ENCODE results near the gene F8. TPM values are rescaled to one million over a fixed set of nuclear protein-coding genes. Genes with fewer than 3 reads are reported as not detected.

Gene F8
- total and polyA plus RNA-seq, 9 of the 15 experiments (the other 6 are each of a cell fraction or from before 2014, with no cell fraction given): 0.41 to 3.8 (median 0.91) TPM

GRCh38 chrX:155026727-155027508, 4.4 kb upstream of the F8 start, which contains the start of gene FUNDC2 (continued):
- TF ChIP-seq ZNF449 (CRISPR knock-in tag; IDR thresholded peaks at IDR 0.05) (no peak), GABPB1 (CRISPR knock-in tag; IDR thresholded peaks at IDR 0.05) (peak; percentile 86; the same call in 1 of the 2 replicates), ZKSCAN3 (CRISPR knock-in tag; IDR thresholded peaks at IDR 0.05) (no peak), ZNF740 (CRISPR knock-in tag; IDR thresholded peaks at IDR 0.05) (peak; percentile 60; the same call in 1 of the 2 replicates), ZNF740 (tag; IDR thresholded peaks at IDR 0.05) (no peak), ADNP (tag; IDR thresholded peaks at IDR 0.05) (no peak), NFYB (IDR thresholded peaks at IDR 0.05; ENCODE audit: extremely low read depth, insufficient read length) (no peak), CGGBP1 (CRISPR knock-in tag; IDR thresholded peaks at IDR 0.05) (no peak), HIVEP1 (CRISPR knock-in tag; IDR thresholded peaks at IDR 0.05) (no peak), HDAC1 (IDR thresholded peaks at IDR 0.05) (peak in 1 of 2 experiments; percentile 73; a peak in 2 of 4 replicates), ZNF277 (CRISPR knock-in tag; IDR thresholded peaks at IDR 0.05; ENCODE audit: borderline replicate concordance) (no peak), LARP7 (IDR thresholded peaks at IDR 0.05) (no peak), NFXL1 (CRISPR knock-in tag; IDR thresholded peaks at IDR 0.05) (no peak), HCFC1 (IDR thresholded peaks at IDR 0.05; ENCODE audit: low read depth, low read length) (peak; percentile 72), SMARCE1 (IDR thresholded peaks at IDR 0.05) (no peak), ZC3H11A (IDR thresholded peaks at IDR 0.05; ENCODE audit: low read depth, low read length) (no peak), LCOR (CRISPR knock-in tag; IDR thresholded peaks at IDR 0.05) (peak; percentile 89), MTA2 (IDR thresholded peaks at IDR 0.05; ENCODE audit: low read depth) (no peak), ZNF445 (CRISPR knock-in tag; IDR thresholded peaks at IDR 0.05; ENCODE audit: low read depth) (no peak), HDAC8 (tag; IDR thresholded peaks at IDR 0.05) (no peak), DLX4 (CRISPR knock-in tag; IDR thresholded peaks at IDR 0.05) (no peak)

Data from K562 (cell line).